A549 (cell line): Measurements from ENCODE around the gene RNF17. TPM values are rescaled to one million over a fixed set of nuclear protein-coding genes. Genes with fewer than 3 reads are reported as not detected.

Source experiments
- ATAC-seq, 2 experiments: fragments of 200-7000 bp in 1 of 2; fragments of >200 bp in 1 of 2; cut with Nextera tagmentation in 1 of 2; cut with Tn5 transposase in 1 of 2; 3 replicates each; pipeline versions ENCODE4 v1.8.0 to v1.9.1; 2018 to 2020; ENCODE audit warnings: mild to moderate bottlenecking in 1 of 2, moderate library complexity in 1 of 2
- CTCF ChIA-PET: fragments of 300-600 bp; sonication (Branson Sonifier 250); formaldehyde crosslinking; extraction: SDS; loops from one replicate; lab custom pipeline; 2021; ENCODE audit warnings: antibody characterized with exemption, inconsistent platforms; lab: Yijun Ruan, JAX
- POLR2A ChIA-PET: fragments of 350-600 bp; formaldehyde crosslinking; extraction: SDS; loops from one replicate; lab custom pipeline; 2021; ENCODE audit warnings: antibody characterized with exemption, inconsistent platforms; lab: Yijun Ruan, JAX
- DNase-seq, 2 experiments: peaks; one replicate each; pipeline versions ENCODE4 v3.0.0 to v3.0.0-alpha.2; 2011 to 2016; ENCODE audit warnings: low read depth in 1 of 2, low spot score in 1 of 2
- FAIRE-seq: peaks from 2 replicates; lab custom pipeline; 2011; peaks lifted over from hg19 to GRCh38; lab: Jason Lieb, UNC
- H3K27ac ChIP-seq, 2 experiments: fragments of >200 bp; sonication (Bioruptor Twin); formaldehyde crosslinking; 3 replicates each; pipeline ENCODE4 v1.5.1; 2016 to 2017
- H3K4me1 ChIP-seq: fragments of >200 bp; sonication (Bioruptor Twin); formaldehyde crosslinking; 3 replicates; pipeline ENCODE4 v1.6.1; 2016
- H3K4me2 ChIP-seq: fragments of >200 bp; sonication (Bioruptor Twin); formaldehyde crosslinking; 3 replicates; pipeline ENCODE4 v1.6.1; 2016
- H3K4me3 ChIP-seq: fragments of >200 bp; sonication (Bioruptor Twin); formaldehyde crosslinking; 3 replicates; pipeline ENCODE4 v1.5.1; 2016
- H3K9me3 ChIP-seq: fragments of >200 bp; sonication (Bioruptor Twin); formaldehyde crosslinking; 3 replicates; pipeline ENCODE4 v1.6.1; 2016
- CBX8 ChIP-seq: fragments of 200-600 bp; sonication (generic); IDR thresholded peaks from 2 replicates; pipeline ENCODE4 v1.6.1; 2016
- CEBPB ChIP-seq, 2 experiments: fragments of >200 bp in 1 of 2; sonication (Bioruptor Twin) in 1 of 2; formaldehyde crosslinking in 1 of 2; IDR thresholded peaks; 2 replicates each; pipeline ENCODE4 v1.6.1; 2012 to 2016
- EHMT2 ChIP-seq: fragments of 200-600 bp; sonication (generic); IDR thresholded peaks from 2 replicates; pipeline ENCODE4 v1.6.1; 2016; ENCODE audit warnings: antibody characterized with exemption, low read depth, mild to moderate bottlenecking, moderate library complexity
- FOSB ChIP-seq: fragments of 250-450 bp; sonication (Bioruptor Pico); IDR thresholded peaks from 2 replicates; pipeline ENCODE4 v1.5.0; 2020; ENCODE audit warnings: mild to moderate bottlenecking, moderate library complexity
- GATA3 ChIP-seq: IDR thresholded peaks from 2 replicates; pipeline ENCODE4 v1.6.1; 2012; ENCODE audit warnings: borderline replicate concordance
- HMGXB4 ChIP-seq: fragments of 250-450 bp; sonication (Bioruptor Pico); IDR thresholded peaks from 2 replicates; pipeline ENCODE4 v1.5.0; 2021; ENCODE audit warnings: mild to moderate bottlenecking, moderate library complexity, borderline replicate concordance
- HOXB13 ChIP-seq: fragments of 250-450 bp; sonication (Bioruptor Pico); IDR thresholded peaks from 2 replicates; pipeline ENCODE4 v1.5.0; 2020; ENCODE audit warnings: low read depth, mild to moderate bottlenecking, moderate library complexity
- HOXB5 ChIP-seq: fragments of 250-450 bp; sonication (Bioruptor Pico); IDR thresholded peaks from 2 replicates; pipeline ENCODE4 v1.5.0; 2020; ENCODE audit warnings: mild to moderate bottlenecking, moderate library complexity
- JUNB ChIP-seq: fragments of >200 bp; sonication (Bioruptor Twin); formaldehyde crosslinking; IDR thresholded peaks from 2 replicates; pipeline ENCODE4 v1.6.1; 2016
- KDM1A ChIP-seq: fragments of 200-600 bp; sonication (generic); IDR thresholded peaks from 2 replicates; pipeline ENCODE4 v1.6.1; 2016; ENCODE audit warnings: low read depth, mild to moderate bottlenecking
- MAX ChIP-seq: IDR thresholded peaks from 2 replicates; pipeline ENCODE4 v1.6.1; 2012
- MAZ ChIP-seq: fragments of 150-350 bp; IDR thresholded peaks from 2 replicates; pipeline ENCODE4 v1.6.1; 2014; ENCODE audit warnings: antibody characterized with exemption, low read depth, low read length, borderline replicate concordance
- MYC ChIP-seq: IDR thresholded peaks from 2 replicates; pipeline ENCODE4 v1.6.1; 2012; ENCODE audit warnings: mild to moderate bottlenecking, inconsistent platforms, low read length, improper control_type of control experiment, borderline replicate concordance
- POLR2A ChIP-seq: IDR thresholded peaks from 2 replicates; pipeline ENCODE4 v1.6.1; 2012; ENCODE audit warnings: mild to moderate bottlenecking, low read length
- RAD21 ChIP-seq, 2 experiments: fragments of >200 bp in 1 of 2; sonication (Bioruptor Twin) in 1 of 2; formaldehyde crosslinking in 1 of 2; IDR thresholded peaks in 1 of 2; conservative IDR thresholded peaks in 1 of 2; 2 replicates in 1 of 2; 3 replicates in 1 of 2; pipeline ENCODE4 v1.6.1; 2012 to 2018; ENCODE audit warnings: inconsistent platforms in 1 of 2
- REST ChIP-seq: fragments of 200-600 bp; sonication (generic); IDR thresholded peaks from 2 replicates; pipeline ENCODE4 v1.6.1; 2016; ENCODE audit warnings: antibody characterized with exemption, mild to moderate bottlenecking, moderate library complexity
- SMC3 ChIP-seq: fragments of >200 bp; sonication (Bioruptor Twin); formaldehyde crosslinking; IDR thresholded peaks from 3 replicates; pipeline ENCODE4 v1.6.1; 2018; ENCODE audit warnings: inconsistent platforms
- USF2 ChIP-seq: fragments of 450-650 bp; IDR thresholded peaks from 2 replicates; pipeline ENCODE4 v1.6.1; 2014; ENCODE audit warnings: antibody characterized with exemption
- ZNF302 ChIP-seq: fragments of 250-450 bp; sonication (Bioruptor Pico); IDR thresholded peaks from 2 replicates; pipeline ENCODE4 v1.9.0; 2021; ENCODE audit warnings: inconsistent platforms, mild to moderate bottlenecking, moderate library complexity
- WGBS: methylation state at CpG from one replicate; pipeline ENCODE4 v1.1.6; 2017; ENCODE audit errors: missing lambda C conversion rate; 5-methylcytosine and 5-hydroxymethylcytosine counted together
- polyA plus RNA-seq, 4 experiments: library from polyadenylated mRNA; depleted of rRNA in 3 of 4; stranded (reverse); fragments of >200 nt; fragmentation: RNase III in 1 of 4; extraction: RNeasy Plus Mini Kit Qiagen cat#74134 plus additional on column Dnase treatment in 1 of 4; gene quantifications; 2 replicates in 3 of 4; 3 replicates in 1 of 4; pipeline ENCODE4 v1.2.3, GENCODE V29; 2011 to 2017
- TF ChIP-seq, protein P1 (sequence below): IDR thresholded peaks from 2 replicates; pipeline ENCODE4 v1.6.1; 2012; ENCODE audit warnings: low read depth, borderline replicate concordance
- TF ChIP-seq, protein P2 (sequence below): fragments of 150-350 bp; IDR thresholded peaks from 2 replicates; pipeline ENCODE4 v1.6.1; 2014; ENCODE audit warnings: low read depth, mild to moderate bottlenecking, low read length

RNF17 gene
- polyA plus RNA-seq, 2 of the 4 experiments (the other 2 are of a cell fraction) = not detected

DNA sequence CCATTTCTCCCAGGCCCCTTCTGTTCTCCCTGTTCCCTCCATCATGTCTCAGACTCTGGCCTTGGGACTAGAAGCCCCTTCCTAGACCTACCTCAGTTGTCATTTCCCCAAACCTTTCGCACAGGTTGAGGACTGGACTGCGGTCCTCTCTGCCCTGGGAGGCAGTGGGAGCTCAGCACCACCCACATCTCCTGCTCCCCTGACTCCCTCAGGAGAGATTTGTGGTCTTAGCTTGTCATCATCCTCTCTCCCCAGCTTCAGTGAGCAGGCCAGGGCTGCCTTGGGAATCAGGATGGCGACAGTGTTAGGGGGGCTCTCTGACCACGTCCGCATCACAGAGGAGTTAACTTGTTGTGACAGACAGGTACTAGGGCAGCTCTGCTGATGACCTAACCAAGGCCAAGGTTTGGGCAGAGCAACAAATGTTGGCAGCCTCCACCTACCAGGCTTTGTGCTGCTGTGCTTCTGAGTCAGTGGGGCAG lies 25.6 kb upstream of the RNF17 start:
- no peaks in the 10 kb centered on the region for H3K9me3 ChIP-seq
- no peaks in the 10 kb centered on the region for H3K4me1 ChIP-seq
- no peak overlapping the region for H3K4me2 ChIP-seq
- ATAC-seq (no peak), FAIRE-seq (no peak), DNase-seq (no peak)
- no peak overlapping the region for H3K27ac ChIP-seq
- TF ChIP-seq GATA3 (no peak), HOXB5 (CRISPR knock-in tag) (no peak), HMGXB4 (CRISPR knock-in tag) (no peak), RAD21 (conservative IDR thresholded peaks at IDR 0.05 in 1 of 2, IDR thresholded peaks at IDR 0.05 in 1 of 2) (no peak), JUNB (no peak), KDM1A (no peak), USF2 (no peak), CBX8 (no peak), MAZ (no peak), FOSB (no peak), MAX (no peak), EHMT2 (no peak), ZNF302 (CRISPR knock-in tag) (no peak), CEBPB (IDR thresholded peaks at IDR 0.05) (no peak), POLR2A (no peak), REST (no peak)
- CTCF ChIA-PET = no interaction called here
- no peak overlapping the region for H3K4me3 ChIP-seq
- POLR2A ChIA-PET = no interaction called here
- 88% methylated on average over 5 of the region's 5 CpGs for WGBS

GRCh38 chr13:24740014-24740890 lies 23.7 kb upstream of the RNF17 start:
- H3K4me2 ChIP-seq = no peak overlapping the region
- H3K4me3 ChIP-seq = no peak overlapping the region
- ChIA-PET CTCF (interaction anchor here (1.1 to 2.9 kb wide), 3 partner anchors 12 to 48 kb away, joined by 3 to 16 read pairs (median 3); no protein-coding TSS in a partner anchor), POLR2A (no interaction called here)
- H3K4me1 ChIP-seq = no peaks in the 10 kb centered on the region
- DNase-seq = no peak
- no peak overlapping the region for H3K27ac ChIP-seq
- no peak for FAIRE-seq
- 46% methylated on average over 7 of the region's 12 CpGs for WGBS
- no peaks in the 10 kb centered on the region for H3K9me3 ChIP-seq
- no peak for ATAC-seq
- TF ChIP-seq REST (no peak), MYC (no peak), HMGXB4 (CRISPR knock-in tag) (no peak), HOXB13 (CRISPR knock-in tag) (no peak), SMC3 (no peak), JUNB (no peak)
- TF ChIP-seq, protein P1, sequence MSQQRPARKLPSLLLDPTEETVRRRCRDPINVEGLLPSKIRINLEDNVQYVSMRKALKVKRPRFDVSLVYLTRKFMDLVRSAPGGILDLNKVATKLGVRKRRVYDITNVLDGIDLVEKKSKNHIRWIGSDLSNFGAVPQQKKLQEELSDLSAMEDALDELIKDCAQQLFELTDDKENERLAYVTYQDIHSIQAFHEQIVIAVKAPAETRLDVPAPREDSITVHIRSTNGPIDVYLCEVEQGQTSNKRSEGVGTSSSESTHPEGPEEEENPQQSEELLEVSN = no peak
- TF ChIP-seq, protein P2, sequence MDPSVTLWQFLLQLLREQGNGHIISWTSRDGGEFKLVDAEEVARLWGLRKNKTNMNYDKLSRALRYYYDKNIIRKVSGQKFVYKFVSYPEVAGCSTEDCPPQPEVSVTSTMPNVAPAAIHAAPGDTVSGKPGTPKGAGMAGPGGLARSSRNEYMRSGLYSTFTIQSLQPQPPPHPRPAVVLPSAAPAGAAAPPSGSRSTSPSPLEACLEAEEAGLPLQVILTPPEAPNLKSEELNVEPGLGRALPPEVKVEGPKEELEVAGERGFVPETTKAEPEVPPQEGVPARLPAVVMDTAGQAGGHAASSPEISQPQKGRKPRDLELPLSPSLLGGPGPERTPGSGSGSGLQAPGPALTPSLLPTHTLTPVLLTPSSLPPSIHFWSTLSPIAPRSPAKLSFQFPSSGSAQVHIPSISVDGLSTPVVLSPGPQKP = no peak
